Measurements from ENCODE around the gene PARVA.
"Not testable (repeated sequence)": the region's sequence is repeated elsewhere in the genome, so short reads cannot be mapped to it uniquely, and the experiment has no call there.

Gene PARVA

GRCh38 chr11:12357697-12358096, 19.7 kb upstream of the PARVA start:
- not testable (repeated sequence) for H3K27me3 ChIP-seq (ENCODE audit: control insufficient read depth in 5 of 5, insufficient read depth in 4 of 5, low read length in 5 of 5); H3K9ac ChIP-seq (ENCODE audit: low read length in 5 of 5); H3K9me3 ChIP-seq (ENCODE audit: control insufficient read depth in 5 of 5, low read length in 5 of 5); H3K4me3 ChIP-seq (ENCODE audit: low read depth in 1 of 5, low read length in 5 of 5); H3K27ac ChIP-seq (ENCODE audit: low read depth, low read length); H3K36me3 ChIP-seq (ENCODE audit: control insufficient read depth in 5 of 5, insufficient read depth in 5 of 5, low read length in 5 of 5)
- H3K4me1 ChIP-seq (ENCODE audit: control insufficient read depth in 5 of 5, insufficient read depth in 5 of 5, low read length in 5 of 5): peaks cover 0 to 13% (median 0%) of the 10 kb centered on the region in 5 donors

- no peaks in the 10 kb centered on the region for H3K9me3 ChIP-seq (ENCODE audit: control insufficient read depth in 5 of 5, low read length in 5 of 5)
- H3K4me3 ChIP-seq (ENCODE audit: low read depth in 1 of 5, low read length in 5 of 5): no peak overlapping the region
- H3K36me3 ChIP-seq (ENCODE audit: control insufficient read depth in 5 of 5, insufficient read depth in 5 of 5, low read length in 5 of 5): no peaks in the 10 kb centered on the region
- H3K9ac ChIP-seq (ENCODE audit: low read length in 5 of 5): no peak overlapping the region
- H3K4me1 ChIP-seq (ENCODE audit: control insufficient read depth in 5 of 5, insufficient read depth in 5 of 5, low read length in 5 of 5): peaks cover 0 to 13% (median 0%) of the 10 kb centered on the region in 5 donors
- H3K27ac ChIP-seq (ENCODE audit: low read depth, low read length): no peak overlapping the region
- no peaks in the 10 kb centered on the region for H3K27me3 ChIP-seq (ENCODE audit: control insufficient read depth in 5 of 5, insufficient read depth in 4 of 5, low read length in 5 of 5)
Observed at GRCh38 chr11:12358302-12359188, 18.8 kb upstream of the PARVA start.

GRCh38 chr11:12359761-12360160, 17.6 kb upstream of the PARVA start:
- Histone ChIP-seq H3K4me1 (ENCODE audit: control insufficient read depth in 5 of 5, insufficient read depth in 5 of 5, low read length in 5 of 5) (peaks cover 0 to 13% (median 0%) of the 10 kb centered on the region in 5 donors), H3K27ac (ENCODE audit: low read depth, low read length) (no peak overlapping the region), H3K9ac (ENCODE audit: low read length in 5 of 5) (no peak overlapping the region), H3K27me3 (ENCODE audit: control insufficient read depth in 5 of 5, insufficient read depth in 4 of 5, low read length in 5 of 5) (no peaks in the 10 kb centered on the region), H3K4me3 (ENCODE audit: low read depth in 1 of 5, low read length in 5 of 5) (no peak overlapping the region), H3K36me3 (ENCODE audit: control insufficient read depth in 5 of 5, insufficient read depth in 5 of 5, low read length in 5 of 5) (no peaks in the 10 kb centered on the region), H3K9me3 (ENCODE audit: control insufficient read depth in 5 of 5, low read length in 5 of 5) (no peaks in the 10 kb centered on the region)

GRCh38 chr11:12361682-12362081, 15.7 kb upstream of the PARVA start:
- Histone ChIP-seq H3K9ac (ENCODE audit: low read length in 5 of 5) (no peak overlapping the region), H3K27me3 (ENCODE audit: control insufficient read depth in 5 of 5, insufficient read depth in 4 of 5, low read length in 5 of 5) (no peaks in the 10 kb centered on the region), H3K9me3 (ENCODE audit: control insufficient read depth in 5 of 5, low read length in 5 of 5) (no peaks in the 10 kb centered on the region), H3K36me3 (ENCODE audit: control insufficient read depth in 5 of 5, insufficient read depth in 5 of 5, low read length in 5 of 5) (no peaks in the 10 kb centered on the region), H3K4me1 (ENCODE audit: control insufficient read depth in 5 of 5, insufficient read depth in 5 of 5, low read length in 5 of 5) (peaks cover 0 to 22% (median 0%) of the 10 kb centered on the region in 5 donors), H3K4me3 (ENCODE audit: low read depth in 1 of 5, low read length in 5 of 5) (no peak overlapping the region), H3K27ac (ENCODE audit: low read depth, low read length) (no peak overlapping the region)

- no peaks in the 10 kb centered on the region for H3K36me3 ChIP-seq (ENCODE audit: control insufficient read depth in 5 of 5, insufficient read depth in 5 of 5, low read length in 5 of 5)
- H3K27ac ChIP-seq (ENCODE audit: low read depth, low read length): no peak overlapping the region
- no peaks in the 10 kb centered on the region for H3K27me3 ChIP-seq (ENCODE audit: control insufficient read depth in 5 of 5, insufficient read depth in 4 of 5, low read length in 5 of 5)
- no peak overlapping the region for H3K9ac ChIP-seq (ENCODE audit: low read length in 5 of 5)
- no peak overlapping the region for H3K4me3 ChIP-seq (ENCODE audit: low read depth in 1 of 5, low read length in 5 of 5)
- no peaks in the 10 kb centered on the region for H3K9me3 ChIP-seq (ENCODE audit: control insufficient read depth in 5 of 5, low read length in 5 of 5)
- peaks cover 0 to 22% (median 0%) of the 10 kb centered on the region in 5 donors for H3K4me1 ChIP-seq (ENCODE audit: control insufficient read depth in 5 of 5, insufficient read depth in 5 of 5, low read length in 5 of 5)
Observed at GRCh38 chr11:12362857-12363256, 14.5 kb upstream of the PARVA start.

- Histone ChIP-seq H3K27me3 (ENCODE audit: control insufficient read depth in 5 of 5, insufficient read depth in 4 of 5, low read length in 5 of 5) (no peaks in the 10 kb centered on the region), H3K4me1 (ENCODE audit: control insufficient read depth in 5 of 5, insufficient read depth in 5 of 5, low read length in 5 of 5) (peaks cover 0 to 18% (median 0%) of the 10 kb centered on the region in 5 donors), H3K4me3 (ENCODE audit: low read depth in 1 of 5, low read length in 5 of 5) (no peak overlapping the region), H3K9me3 (ENCODE audit: control insufficient read depth in 5 of 5, low read length in 5 of 5) (no peaks in the 10 kb centered on the region), H3K27ac (ENCODE audit: low read depth, low read length) (no peak overlapping the region), H3K36me3 (ENCODE audit: control insufficient read depth in 5 of 5, insufficient read depth in 5 of 5, low read length in 5 of 5) (no peaks in the 10 kb centered on the region), H3K9ac (ENCODE audit: low read length in 5 of 5) (no peak overlapping the region)
Observed at GRCh38 chr11:12363373-12363772, 14.0 kb upstream of the PARVA start.

- not testable (repeated sequence) for H3K4me3 ChIP-seq (ENCODE audit: low read depth in 1 of 5, low read length in 5 of 5); H3K27me3 ChIP-seq (ENCODE audit: control insufficient read depth in 5 of 5, insufficient read depth in 4 of 5, low read length in 5 of 5); H3K36me3 ChIP-seq (ENCODE audit: control insufficient read depth in 5 of 5, insufficient read depth in 5 of 5, low read length in 5 of 5); H3K9ac ChIP-seq (ENCODE audit: low read length in 5 of 5); H3K27ac ChIP-seq (ENCODE audit: low read depth, low read length); H3K9me3 ChIP-seq (ENCODE audit: control insufficient read depth in 5 of 5, low read length in 5 of 5)
- H3K4me1 ChIP-seq (ENCODE audit: control insufficient read depth in 5 of 5, insufficient read depth in 5 of 5, low read length in 5 of 5): peaks cover 0 to 15% (median 0%) of the 10 kb centered on the region in 5 donors
Observed at GRCh38 chr11:12365965-12366575, 11.3 kb upstream of the PARVA start.

- H3K27me3 ChIP-seq (ENCODE audit: control insufficient read depth in 5 of 5, insufficient read depth in 4 of 5, low read length in 5 of 5); H3K36me3 ChIP-seq (ENCODE audit: control insufficient read depth in 5 of 5, insufficient read depth in 5 of 5, low read length in 5 of 5); H3K9me3 ChIP-seq (ENCODE audit: control insufficient read depth in 5 of 5, low read length in 5 of 5); H3K4me1 ChIP-seq (ENCODE audit: control insufficient read depth in 5 of 5, insufficient read depth in 5 of 5, low read length in 5 of 5); H3K4me3 ChIP-seq (ENCODE audit: low read depth in 1 of 5, low read length in 5 of 5); H3K27ac ChIP-seq (ENCODE audit: low read depth, low read length); H3K9ac ChIP-seq (ENCODE audit: low read length in 5 of 5): not testable (repeated sequence)
Observed at GRCh38 chr11:12367057-12367456, 10.3 kb upstream of the PARVA start.

GRCh38 chr11:12372111-12372510, 5.3 kb upstream of the PARVA start:
- Histone ChIP-seq H3K27ac (ENCODE audit: low read depth, low read length) (no peak overlapping the region), H3K36me3 (ENCODE audit: control insufficient read depth in 5 of 5, insufficient read depth in 5 of 5, low read length in 5 of 5) (no peaks in the 10 kb centered on the region), H3K4me3 (ENCODE audit: low read depth in 1 of 5, low read length in 5 of 5) (no peak overlapping the region), H3K9me3 (ENCODE audit: control insufficient read depth in 5 of 5, low read length in 5 of 5) (no peaks in the 10 kb centered on the region), H3K27me3 (ENCODE audit: control insufficient read depth in 5 of 5, insufficient read depth in 4 of 5, low read length in 5 of 5) (no peaks in the 10 kb centered on the region), H3K9ac (ENCODE audit: low read length in 5 of 5) (no peak overlapping the region), H3K4me1 (ENCODE audit: control insufficient read depth in 5 of 5, insufficient read depth in 5 of 5, low read length in 5 of 5) (peaks cover 5 to 17% (median 10%) of the 10 kb centered on the region in 5 donors)

- H3K27ac ChIP-seq (ENCODE audit: low read depth, low read length): peak overlapping the region; percentile 69
- no peaks in the 10 kb centered on the region for H3K27me3 ChIP-seq (ENCODE audit: control insufficient read depth in 5 of 5, insufficient read depth in 4 of 5, low read length in 5 of 5)
- no peak overlapping the region for H3K9ac ChIP-seq (ENCODE audit: low read length in 5 of 5)
- H3K9me3 ChIP-seq (ENCODE audit: control insufficient read depth in 5 of 5, low read length in 5 of 5): no peaks in the 10 kb centered on the region
- H3K4me3 ChIP-seq (ENCODE audit: low read depth in 1 of 5, low read length in 5 of 5): no peak overlapping the region
- H3K4me1 ChIP-seq (ENCODE audit: control insufficient read depth in 5 of 5, insufficient read depth in 5 of 5, low read length in 5 of 5): peaks cover 5 to 38% (median 30%) of the 10 kb centered on the region in 5 donors
- no peaks in the 10 kb centered on the region for H3K36me3 ChIP-seq (ENCODE audit: control insufficient read depth in 5 of 5, insufficient read depth in 5 of 5, low read length in 5 of 5)
Observed at GRCh38 chr11:12375720-12376119, 1.7 kb upstream of the PARVA start.

All from subcutaneous abdominal adipose tissue (tissue), 5 donors.